ENCODE measurements around the gene CD59.
A peak's percentile ranks its signal among the peaks of the same experiment; 100 is the strongest.

Gene CD59

DNA sequence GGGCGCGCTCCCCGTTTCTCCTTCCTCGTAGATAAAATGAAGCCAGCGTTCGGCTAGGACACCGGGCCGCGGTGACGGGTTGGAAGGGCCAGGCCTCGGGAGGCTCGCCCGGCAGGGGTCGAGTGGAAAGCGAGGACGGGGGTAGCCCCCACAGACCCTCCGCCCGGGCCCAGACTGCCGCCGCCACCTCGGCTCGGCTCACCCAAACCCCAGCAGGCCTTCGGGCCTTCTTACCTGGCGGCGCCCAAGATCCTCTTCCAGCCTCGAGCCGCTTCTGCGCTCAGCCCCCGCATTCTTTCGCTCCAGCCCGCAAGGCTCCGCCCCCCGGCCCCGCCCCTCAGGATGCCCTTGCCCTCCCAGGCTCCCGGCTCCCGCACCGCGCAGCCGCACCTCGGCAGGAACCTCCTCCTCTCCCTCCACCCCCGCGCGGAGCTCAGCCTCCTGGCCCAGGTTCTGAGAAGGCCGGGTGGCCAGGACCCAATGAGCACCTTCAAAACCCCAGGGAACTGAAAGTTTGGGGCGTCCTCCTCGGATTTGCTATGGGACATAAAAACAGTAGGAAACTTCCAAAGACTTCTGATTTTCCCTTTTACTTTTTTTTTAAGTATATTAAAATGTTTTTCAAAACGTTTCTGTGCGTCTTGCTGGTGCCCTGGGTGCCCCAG, at the start of gene CD59:
TSS of gene CD59 (minus strand) at position 276 of the 665 bp plus-strand sequence. CDS start 13,978 bp downstream, outside the sequence.
- ATAC-seq = peak; percentile 57 to 62

DNA sequence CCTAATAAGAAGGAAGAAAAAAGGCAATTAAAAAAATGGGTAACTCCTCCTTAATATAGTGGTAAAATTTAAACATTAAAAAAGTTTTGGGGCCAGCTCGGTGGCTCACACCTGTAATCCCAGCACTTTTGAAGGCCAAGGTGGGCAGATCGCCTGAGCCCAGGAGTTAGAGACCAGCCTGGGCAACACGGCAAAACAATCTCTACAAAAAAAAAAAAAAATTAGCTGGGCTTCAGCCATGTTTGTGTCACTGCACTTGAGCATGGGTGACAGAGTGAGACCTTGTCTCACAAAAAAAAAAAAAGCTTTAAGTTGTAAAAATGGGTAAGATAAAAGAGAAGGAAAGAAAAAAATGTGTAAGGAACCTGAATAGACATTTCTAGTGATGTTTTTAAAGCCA, 49.4 kb upstream of the CD59 start:
- no peak for ATAC-seq

GRCh38 chr11:33779849-33780528, 43.8 kb upstream of the CD59 start:
- no peak for ATAC-seq

GRCh38 chr11:33778675-33779074, 42.5 kb upstream of the CD59 start:
- ATAC-seq = no peak

DNA sequence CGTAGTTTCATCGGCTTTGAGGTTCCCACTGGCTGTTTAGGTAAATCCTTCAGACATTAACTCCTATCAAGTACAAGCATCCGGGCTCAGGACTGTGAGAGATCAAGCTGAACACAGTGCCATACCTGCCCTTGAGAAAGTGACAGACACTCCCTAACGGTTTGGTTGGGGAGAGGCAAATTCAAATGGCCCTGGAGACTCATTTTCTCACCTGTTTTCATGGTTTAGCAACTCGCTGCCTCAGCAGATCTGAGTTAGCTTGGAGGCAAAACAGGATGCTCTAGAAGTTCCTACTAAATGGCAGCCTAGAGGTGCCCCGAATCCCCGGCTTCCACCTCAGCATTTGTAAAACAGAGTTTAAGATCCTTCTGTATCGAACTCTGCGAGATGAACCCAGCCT, 41.7 kb upstream of the CD59 start:
- no peak for ATAC-seq

GRCh38 chr11:33775832-33776470, 39.7 kb upstream of the CD59 start:
- no peak for ATAC-seq

GRCh38 chr11:33775467-33775807, 39.2 kb upstream of the CD59 start:
- no peak for ATAC-seq

- no peak for ATAC-seq
Observed at GRCh38 chr11:33774736-33775466, 38.7 kb upstream of the CD59 start.

DNA sequence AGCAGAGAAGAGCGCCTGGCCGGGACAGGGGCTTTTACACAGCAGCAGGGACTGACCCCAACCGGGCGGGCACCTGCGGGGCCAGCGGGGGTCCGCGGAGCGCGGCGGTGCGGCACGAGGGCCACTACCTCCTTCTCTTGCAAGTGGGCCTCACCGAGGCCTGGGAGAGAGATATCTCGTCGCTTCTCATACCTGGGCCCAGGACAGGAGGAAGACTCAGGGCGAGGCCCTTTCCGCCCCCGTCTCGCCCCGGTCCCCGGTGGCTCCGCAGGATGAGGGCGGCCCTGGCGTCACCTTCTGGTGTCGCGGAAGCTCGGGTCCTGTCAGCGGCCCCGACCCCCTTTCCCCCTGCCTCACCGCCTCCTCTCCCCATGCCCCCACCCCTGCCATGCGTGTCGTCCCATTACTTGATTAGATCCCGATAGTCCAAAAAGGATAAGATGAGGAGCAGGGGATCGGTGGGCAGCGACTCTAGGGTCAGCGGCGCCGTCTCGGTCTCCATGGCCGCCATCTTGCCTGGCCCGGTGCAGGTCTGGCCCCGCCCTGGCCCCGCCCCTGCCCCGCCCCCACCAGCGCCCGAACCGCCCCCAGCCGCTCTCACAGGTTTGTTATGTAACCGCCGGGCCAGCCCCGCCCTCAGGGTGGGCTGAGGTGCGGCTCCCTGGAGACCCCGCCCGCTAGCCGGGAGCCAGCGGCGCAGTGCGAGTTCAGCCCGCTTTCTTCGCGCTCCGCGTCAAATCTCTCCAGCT, 37.9 kb upstream of the CD59 start, which contains the start of gene FBXO3:
TSS of gene FBXO3 (minus strand) at position 534 of the 749 bp plus-strand sequence. CDS start at position 511, 23 bp downstream.
- peak; percentile 87 to 89 for ATAC-seq

DNA sequence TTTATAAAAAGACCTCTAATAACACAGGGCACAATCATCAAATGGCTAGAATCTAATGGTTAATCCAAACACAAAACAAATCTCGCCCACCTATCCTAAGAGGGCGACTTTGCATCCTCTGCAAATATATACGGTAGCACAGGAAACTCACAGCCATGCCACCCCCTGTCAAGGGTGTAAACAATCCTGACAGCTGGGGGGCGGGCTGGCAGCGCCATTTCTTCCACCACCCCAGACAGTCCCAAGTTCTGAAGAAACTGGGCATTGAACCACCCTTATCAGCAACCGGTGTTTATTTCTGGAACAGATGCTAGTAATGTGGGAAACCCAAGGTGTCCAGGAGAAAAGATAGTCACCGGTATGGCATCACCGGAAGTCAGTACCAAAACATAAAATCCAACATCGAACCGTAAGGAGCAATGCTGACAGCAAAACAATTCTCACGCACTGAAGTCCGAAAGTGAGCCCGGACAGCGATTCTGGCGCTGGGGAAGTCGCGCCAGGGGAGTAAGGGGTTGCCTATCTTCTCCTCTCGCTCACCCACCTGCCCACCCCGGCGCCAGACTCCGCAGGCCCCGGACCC, 37.3 kb upstream of the CD59 start:
- ATAC-seq = peak; percentile 19 to 28

GRCh38 chr11:33772870-33773269, 36.6 kb upstream of the CD59 start:
- ATAC-seq = no peak

GRCh38 chr11:33772300-33772699, 36.1 kb upstream of the CD59 start:
- ATAC-seq = no peak

DNA sequence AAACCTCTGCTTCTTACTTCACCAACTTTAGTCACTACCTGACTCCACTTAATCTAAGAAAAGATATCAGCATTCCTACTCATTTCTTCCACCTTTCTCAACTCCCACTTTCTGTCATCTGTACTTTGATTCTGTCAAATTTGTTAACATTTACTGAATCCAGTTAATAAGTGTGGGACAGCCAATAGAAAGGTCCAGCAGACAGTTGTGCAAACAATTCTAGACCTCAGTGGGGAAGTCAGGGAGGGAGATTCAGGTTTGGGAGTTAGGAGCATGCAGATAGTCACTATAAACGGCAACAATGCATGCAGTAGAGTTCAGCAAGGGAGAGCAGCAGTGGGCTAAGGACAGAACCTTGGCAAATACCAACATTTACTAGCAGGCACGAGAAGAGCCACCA, 34.0 kb upstream of the CD59 start:
- ATAC-seq = no peak

GRCh38 chr11:33769542-33769941, 33.3 kb upstream of the CD59 start:
- ATAC-seq = no peak

DNA sequence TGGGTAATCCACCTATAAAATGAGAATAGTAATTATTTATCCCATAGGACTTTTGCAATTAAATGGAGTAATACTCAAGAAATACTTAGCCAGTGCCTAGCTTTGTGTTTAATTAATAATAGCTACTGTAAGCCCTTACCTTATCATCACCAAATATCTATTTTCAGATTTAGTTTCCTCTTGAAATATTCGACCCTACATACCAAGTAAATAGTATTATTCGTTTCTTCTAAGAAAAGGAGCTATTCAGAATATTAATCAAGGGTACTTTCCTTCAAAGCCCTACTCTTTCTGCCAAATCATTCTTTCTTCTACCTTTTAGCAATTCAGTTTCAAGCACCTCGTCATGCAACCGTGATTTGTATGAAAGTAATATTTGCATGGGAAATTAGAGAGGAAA, 31.4 kb upstream of the CD59 start:
- peak; percentile 55 to 58 for ATAC-seq

- ATAC-seq = no peak
Observed at GRCh38 chr11:33766085-33766484, 29.9 kb upstream of the CD59 start.

- no peak for ATAC-seq
Observed at GRCh38 chr11:33761471-33761870, 25.2 kb upstream of the CD59 start.

DNA sequence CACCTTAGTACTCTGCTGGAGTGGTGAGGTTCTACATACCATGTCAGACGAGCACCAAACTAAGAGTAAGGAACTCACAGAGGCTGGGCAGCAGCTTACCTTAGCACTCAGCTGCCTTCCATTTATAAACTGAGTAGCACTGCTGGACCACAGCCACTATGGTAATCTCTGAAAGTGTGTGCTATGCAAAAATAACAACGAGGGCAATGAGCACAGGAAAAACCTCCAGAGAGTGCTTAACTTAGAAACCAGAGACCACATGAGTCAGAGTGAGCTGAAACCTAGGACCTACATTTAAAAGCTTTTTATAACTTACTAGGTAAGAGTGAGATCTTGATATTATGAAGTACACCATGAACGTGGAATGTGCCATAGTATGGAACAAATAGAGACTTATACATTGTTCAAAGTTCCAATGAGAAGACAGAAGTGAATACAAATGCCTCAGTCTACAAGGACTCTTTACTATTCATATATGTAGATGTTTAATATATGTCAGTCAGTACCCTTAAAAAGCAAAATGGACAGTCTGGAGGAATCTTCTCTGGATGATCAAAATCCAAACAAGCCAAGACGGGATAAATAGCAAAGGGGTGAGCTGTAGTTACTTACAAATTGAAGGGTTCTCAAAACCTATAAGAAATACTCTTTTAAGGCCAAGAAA, 17.2 kb upstream of the CD59 start:
- peak; percentile 68 to 83 for ATAC-seq

- ATAC-seq = no peak
Observed at GRCh38 chr11:33751878-33752277, 15.7 kb upstream of the CD59 start.

GRCh38 chr11:33747979-33748378, 11.8 kb upstream of the CD59 start:
- no peak for ATAC-seq

- ATAC-seq = no peak
Observed at GRCh38 chr11:33743291-33743690, 7.1 kb upstream of the CD59 start.
